Measurements from ENCODE around the gene FAM120B. TPM values are rescaled to one million over a fixed set of nuclear protein-coding genes. Genes with fewer than 3 reads are reported as not detected.

Gene FAM120B
- total RNA-seq, 1 experiment from 2014 or later = 15.2 TPM

DNA sequence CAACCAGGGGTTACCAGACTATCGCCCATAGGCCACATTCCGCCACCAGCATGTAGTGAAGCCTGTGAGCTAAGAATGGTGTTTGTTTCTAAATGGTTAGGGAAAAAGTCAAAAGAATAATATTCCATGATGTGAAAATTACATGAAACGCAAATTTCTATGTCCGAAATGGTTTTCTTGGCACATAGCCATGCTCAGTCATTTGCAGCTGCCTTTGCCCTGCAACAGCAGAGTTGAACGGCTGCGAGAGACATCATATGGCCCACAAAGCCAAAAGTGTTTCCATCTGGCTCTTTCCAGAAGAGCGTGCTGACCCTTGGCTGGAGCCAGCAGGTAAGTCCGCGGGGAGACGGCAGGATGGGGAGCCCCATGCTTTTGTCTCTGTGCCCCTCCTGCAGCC is 60.7 kb downstream of the FAM120B start:
- H3K4me1 Mint-ChIP-seq = peaks cover 5% of the 10 kb centered on the region
- no peaks in the 10 kb centered on the region for H3K27me3 Mint-ChIP-seq (ENCODE audit: low read depth)
- no peak overlapping the region for H3K27ac Mint-ChIP-seq
- ATAC-seq (no peak), DNase-seq (ENCODE audit: low spot score) (no peak)
- no peak for TF ChIP-seq MYBL2 (CRISPR knock-in tag; IDR thresholded peaks at IDR 0.05)
- TF ChIP-seq, protein P1, sequence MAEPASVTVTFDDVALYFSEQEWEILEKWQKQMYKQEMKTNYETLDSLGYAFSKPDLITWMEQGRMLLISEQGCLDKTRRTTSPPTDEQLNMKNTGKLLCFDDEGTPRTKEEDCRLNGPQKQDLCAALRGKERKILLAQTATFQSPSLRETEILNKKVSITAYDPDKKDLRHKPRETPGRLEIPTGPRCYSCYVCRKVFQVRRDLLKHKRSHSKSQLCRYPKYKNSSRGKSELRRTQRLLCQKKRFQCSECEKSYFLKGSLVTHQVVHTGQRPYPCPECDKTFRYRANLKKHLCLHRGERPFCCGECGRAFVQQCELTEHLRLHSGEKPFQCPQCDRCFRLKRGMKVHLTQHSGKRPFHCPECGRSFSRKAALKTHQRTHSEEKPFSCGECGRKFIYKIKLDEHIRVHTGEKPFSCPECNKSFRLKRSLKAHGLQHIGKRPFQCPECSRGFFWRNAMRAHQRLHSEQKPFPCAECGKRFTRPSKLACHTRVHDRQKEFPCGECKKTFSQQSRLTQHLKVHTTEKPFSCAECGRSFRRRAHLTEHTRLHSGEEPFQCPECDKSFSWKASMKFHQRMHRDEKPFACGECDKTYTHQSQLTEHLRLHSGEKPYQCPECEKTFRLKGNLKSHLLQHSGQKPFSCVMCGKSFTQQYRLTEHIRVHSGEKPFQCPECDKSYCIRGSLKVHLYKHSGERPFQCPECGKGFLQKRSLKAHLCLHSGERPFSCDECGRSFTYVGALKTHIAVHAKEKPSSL (CRISPR knock-in tag; conservative IDR thresholded peaks at IDR 0.05) = no peak
- TF ChIP-seq, protein P2, sequence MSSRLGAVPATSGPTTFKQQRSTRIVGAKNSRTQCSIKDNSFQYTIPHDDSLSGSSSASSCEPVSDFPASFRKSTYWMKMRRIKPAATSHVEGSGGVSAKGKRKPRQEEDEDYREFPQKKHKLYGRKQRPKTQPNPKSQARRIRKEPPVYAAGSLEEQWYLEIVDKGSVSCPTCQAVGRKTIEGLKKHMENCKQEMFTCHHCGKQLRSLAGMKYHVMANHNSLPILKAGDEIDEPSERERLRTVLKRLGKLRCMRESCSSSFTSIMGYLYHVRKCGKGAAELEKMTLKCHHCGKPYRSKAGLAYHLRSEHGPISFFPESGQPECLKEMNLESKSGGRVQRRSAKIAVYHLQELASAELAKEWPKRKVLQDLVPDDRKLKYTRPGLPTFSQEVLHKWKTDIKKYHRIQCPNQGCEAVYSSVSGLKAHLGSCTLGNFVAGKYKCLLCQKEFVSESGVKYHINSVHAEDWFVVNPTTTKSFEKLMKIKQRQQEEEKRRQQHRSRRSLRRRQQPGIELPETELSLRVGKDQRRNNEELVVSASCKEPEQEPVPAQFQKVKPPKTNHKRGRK (CRISPR knock-in tag; IDR thresholded peaks at IDR 0.05; ENCODE audit: borderline replicate concordance) = no peak
- POLR2A ChIA-PET = no interaction called here
- H3K4me3 Mint-ChIP-seq = no peak overlapping the region
- CTCF ChIA-PET = no interaction called here
- 0 out of 2 replicates have a peak, but pooled peaks cover 2% of the 10 kb centered on the region for H3K36me3 Mint-ChIP-seq
- H3K9me3 Mint-ChIP-seq = no peaks in the 10 kb centered on the region

DNA sequence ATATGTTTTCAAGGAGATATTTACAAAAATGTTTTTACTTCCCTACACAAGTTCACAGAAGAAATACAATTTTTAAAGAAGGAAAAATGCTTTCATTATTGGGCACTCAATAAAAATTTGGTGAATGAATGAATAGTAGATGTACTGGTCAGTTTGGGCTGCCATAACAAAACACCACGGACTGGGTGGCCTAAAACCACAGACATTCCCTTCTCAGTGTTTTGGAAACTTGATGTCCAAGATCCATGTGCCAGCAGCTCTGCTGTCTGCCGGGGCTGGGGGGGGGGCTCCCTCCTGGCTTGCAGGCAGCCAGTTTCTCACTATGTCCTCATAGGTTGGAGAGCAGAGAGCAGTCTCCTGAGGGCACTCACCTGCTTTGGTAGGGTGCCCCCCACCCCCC is 62.0 kb downstream of the FAM120B start:
- Mint-ChIP-seq H3K36me3 (no peaks in the 10 kb centered on the region), H3K27ac (no peak overlapping the region), H3K27me3 (ENCODE audit: low read depth) (no peaks in the 10 kb centered on the region), H3K4me1 (peaks cover 18% of the 10 kb centered on the region), H3K9me3 (no peaks in the 10 kb centered on the region), H3K4me3 (no peak overlapping the region)
- ATAC-seq (no peak), DNase-seq (ENCODE audit: low spot score) (no peak)
- ChIA-PET POLR2A (no interaction called here), CTCF (interaction anchor here (0.6 kb wide), 1 partner anchor 536 kb away, joined by 3 read pairs; no protein-coding TSS in a partner anchor)
- TF ChIP-seq, protein P3, sequence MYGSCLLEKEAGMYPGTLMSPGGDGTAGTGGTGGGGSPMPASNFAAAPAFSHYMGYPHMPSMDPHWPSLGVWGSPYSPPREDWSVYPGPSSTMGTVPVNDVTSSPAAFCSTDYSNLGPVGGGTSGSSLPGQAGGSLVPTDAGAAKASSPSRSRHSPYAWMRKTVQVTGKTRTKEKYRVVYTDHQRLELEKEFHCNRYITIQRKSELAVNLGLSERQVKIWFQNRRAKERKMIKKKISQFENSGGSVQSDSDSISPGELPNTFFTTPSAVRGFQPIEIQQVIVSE (CRISPR knock-in tag; IDR thresholded peaks at IDR 0.05; ENCODE audit: borderline replicate concordance) = no peak
- no peak for TF ChIP-seq RELA (CRISPR knock-in tag; IDR thresholded peaks at IDR 0.05; ENCODE audit: borderline replicate concordance)
- TF ChIP-seq, protein P4, sequence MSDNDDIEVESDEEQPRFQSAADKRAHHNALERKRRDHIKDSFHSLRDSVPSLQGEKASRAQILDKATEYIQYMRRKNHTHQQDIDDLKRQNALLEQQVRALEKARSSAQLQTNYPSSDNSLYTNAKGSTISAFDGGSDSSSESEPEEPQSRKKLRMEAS (CRISPR knock-in tag; IDR thresholded peaks at IDR 0.05) = no peak
- TF ChIP-seq IRF2 (CRISPR knock-in tag; IDR thresholded peaks at IDR 0.05; ENCODE audit: borderline replicate concordance, low read depth) = no peak
- TF ChIP-seq, protein P5, sequence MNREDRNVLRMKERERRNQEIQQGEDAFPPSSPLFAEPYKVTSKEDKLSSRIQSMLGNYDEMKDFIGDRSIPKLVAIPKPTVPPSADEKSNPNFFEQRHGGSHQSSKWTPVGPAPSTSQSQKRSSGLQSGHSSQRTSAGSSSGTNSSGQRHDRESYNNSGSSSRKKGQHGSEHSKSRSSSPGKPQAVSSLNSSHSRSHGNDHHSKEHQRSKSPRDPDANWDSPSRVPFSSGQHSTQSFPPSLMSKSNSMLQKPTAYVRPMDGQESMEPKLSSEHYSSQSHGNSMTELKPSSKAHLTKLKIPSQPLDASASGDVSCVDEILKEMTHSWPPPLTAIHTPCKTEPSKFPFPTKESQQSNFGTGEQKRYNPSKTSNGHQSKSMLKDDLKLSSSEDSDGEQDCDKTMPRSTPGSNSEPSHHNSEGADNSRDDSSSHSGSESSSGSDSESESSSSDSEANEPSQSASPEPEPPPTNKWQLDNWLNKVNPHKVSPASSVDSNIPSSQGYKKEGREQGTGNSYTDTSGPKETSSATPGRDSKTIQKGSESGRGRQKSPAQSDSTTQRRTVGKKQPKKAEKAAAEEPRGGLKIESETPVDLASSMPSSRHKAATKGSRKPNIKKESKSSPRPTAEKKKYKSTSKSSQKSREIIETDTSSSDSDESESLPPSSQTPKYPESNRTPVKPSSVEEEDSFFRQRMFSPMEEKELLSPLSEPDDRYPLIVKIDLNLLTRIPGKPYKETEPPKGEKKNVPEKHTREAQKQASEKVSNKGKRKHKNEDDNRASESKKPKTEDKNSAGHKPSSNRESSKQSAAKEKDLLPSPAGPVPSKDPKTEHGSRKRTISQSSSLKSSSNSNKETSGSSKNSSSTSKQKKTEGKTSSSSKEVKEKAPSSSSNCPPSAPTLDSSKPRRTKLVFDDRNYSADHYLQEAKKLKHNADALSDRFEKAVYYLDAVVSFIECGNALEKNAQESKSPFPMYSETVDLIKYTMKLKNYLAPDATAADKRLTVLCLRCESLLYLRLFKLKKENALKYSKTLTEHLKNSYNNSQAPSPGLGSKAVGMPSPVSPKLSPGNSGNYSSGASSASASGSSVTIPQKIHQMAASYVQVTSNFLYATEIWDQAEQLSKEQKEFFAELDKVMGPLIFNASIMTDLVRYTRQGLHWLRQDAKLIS (CRISPR knock-in tag; IDR thresholded peaks at IDR 0.05; ENCODE audit: borderline replicate concordance) = no peak
- no peak for TF ChIP-seq NFYB (CRISPR knock-in tag; conservative IDR thresholded peaks at IDR 0.05; ENCODE audit: low read depth)

DNA sequence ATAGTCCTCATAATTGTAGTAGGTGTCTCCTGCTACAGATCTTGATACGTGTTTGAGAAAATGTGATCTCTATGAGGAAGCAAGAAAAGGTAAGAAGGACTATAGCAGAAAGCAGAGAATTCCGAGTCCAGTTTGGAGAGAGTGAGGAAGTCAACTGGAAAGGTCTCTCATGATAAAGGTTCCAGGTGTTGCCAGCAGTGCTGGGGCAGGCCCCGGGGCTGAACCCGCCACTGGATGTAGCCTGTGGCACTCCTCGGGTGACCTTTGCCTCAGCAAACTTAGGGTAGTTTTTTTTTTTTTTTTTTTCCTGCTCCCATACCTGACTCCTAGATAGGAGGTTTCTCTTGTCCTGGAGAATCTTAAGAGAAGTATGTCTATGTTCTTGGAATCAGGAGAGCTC is 62.8 kb downstream of the FAM120B start:
- peak overlapping the region; percentile 30; the same call in 1 of the 2 replicates for H3K27ac Mint-ChIP-seq
- no peak for DNase-seq (ENCODE audit: low spot score)
- POLR2A ChIA-PET = no interaction called here
- ATAC-seq = no peak
- H3K36me3 Mint-ChIP-seq = no peaks in the 10 kb centered on the region
- H3K27me3 Mint-ChIP-seq (ENCODE audit: low read depth) = no peaks in the 10 kb centered on the region
- CTCF ChIA-PET = interaction anchor here (0.6 kb wide), 1 partner anchor 32 kb away, joined by 6 read pairs; no protein-coding TSS in a partner anchor
- TF ChIP-seq, protein P6, sequence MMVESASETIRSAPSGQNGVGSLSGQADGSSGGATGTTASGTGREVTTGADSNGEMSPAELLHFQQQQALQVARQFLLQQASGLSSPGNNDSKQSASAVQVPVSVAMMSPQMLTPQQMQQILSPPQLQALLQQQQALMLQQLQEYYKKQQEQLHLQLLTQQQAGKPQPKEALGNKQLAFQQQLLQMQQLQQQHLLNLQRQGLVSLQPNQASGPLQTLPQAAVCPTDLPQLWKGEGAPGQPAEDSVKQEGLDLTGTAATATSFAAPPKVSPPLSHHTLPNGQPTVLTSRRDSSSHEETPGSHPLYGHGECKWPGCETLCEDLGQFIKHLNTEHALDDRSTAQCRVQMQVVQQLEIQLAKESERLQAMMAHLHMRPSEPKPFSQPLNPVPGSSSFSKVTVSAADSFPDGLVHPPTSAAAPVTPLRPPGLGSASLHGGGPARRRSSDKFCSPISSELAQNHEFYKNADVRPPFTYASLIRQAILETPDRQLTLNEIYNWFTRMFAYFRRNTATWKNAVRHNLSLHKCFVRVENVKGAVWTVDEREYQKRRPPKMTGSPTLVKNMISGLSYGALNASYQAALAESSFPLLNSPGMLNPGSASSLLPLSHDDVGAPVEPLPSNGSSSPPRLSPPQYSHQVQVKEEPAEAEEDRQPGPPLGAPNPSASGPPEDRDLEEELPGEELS (CRISPR knock-in tag; IDR thresholded peaks at IDR 0.05) = no peak
- TF ChIP-seq ZBTB21 (CRISPR knock-in tag; IDR thresholded peaks at IDR 0.05; ENCODE audit: borderline replicate concordance) (no peak), SMAD3 (CRISPR knock-in tag; IDR thresholded peaks at IDR 0.05; ENCODE audit: borderline replicate concordance) (no peak), TCF7 (CRISPR knock-in tag; IDR thresholded peaks at IDR 0.05; ENCODE audit: low read depth) (no peak), GABPB1 (CRISPR knock-in tag; IDR thresholded peaks at IDR 0.05) (no peak), GRHL2 (CRISPR knock-in tag; IDR thresholded peaks at IDR 0.05; ENCODE audit: insufficient replicate concordance, severe bottlenecking) (no peak)
- TF ChIP-seq, protein P2 (CRISPR knock-in tag; IDR thresholded peaks at IDR 0.05; ENCODE audit: borderline replicate concordance) = no peak
- TF ChIP-seq, protein P7, sequence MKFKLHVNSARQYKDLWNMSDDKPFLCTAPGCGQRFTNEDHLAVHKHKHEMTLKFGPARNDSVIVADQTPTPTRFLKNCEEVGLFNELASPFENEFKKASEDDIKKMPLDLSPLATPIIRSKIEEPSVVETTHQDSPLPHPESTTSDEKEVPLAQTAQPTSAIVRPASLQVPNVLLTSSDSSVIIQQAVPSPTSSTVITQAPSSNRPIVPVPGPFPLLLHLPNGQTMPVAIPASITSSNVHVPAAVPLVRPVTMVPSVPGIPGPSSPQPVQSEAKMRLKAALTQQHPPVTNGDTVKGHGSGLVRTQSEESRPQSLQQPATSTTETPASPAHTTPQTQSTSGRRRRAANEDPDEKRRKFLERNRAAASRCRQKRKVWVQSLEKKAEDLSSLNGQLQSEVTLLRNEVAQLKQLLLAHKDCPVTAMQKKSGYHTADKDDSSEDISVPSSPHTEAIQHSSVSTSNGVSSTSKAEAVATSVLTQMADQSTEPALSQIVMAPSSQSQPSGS (CRISPR knock-in tag; IDR thresholded peaks at IDR 0.05; ENCODE audit: borderline replicate concordance, low read depth) = no peak
- H3K9me3 Mint-ChIP-seq = no peaks in the 10 kb centered on the region
- no peak overlapping the region for H3K4me3 Mint-ChIP-seq
- H3K4me1 Mint-ChIP-seq = peaks cover 22% of the 10 kb centered on the region

All from WTC11 (cell line).